Progenitor cell of endocrine pancreas (in vitro differentiated cells): Measurements from ENCODE around the gene VARS1. TPM values are rescaled to one million over a fixed set of nuclear protein-coding genes. Genes with fewer than 3 reads are reported as not detected.

Experiments used
- DNase-seq: peaks from one replicate; pipeline ENCODE4 v3.0.0; 2021; ENCODE audit warnings: low spot score; ENCODE audit not compliant: unreplicated experiment
- H3K27ac Mint-ChIP-seq: 2 replicates; pipeline ENCODE4 v1.8.0; 2021; ENCODE audit warnings: mild to moderate bottlenecking, moderate library complexity, mixed read lengths
- H3K27me3 Mint-ChIP-seq: 2 replicates; pipeline ENCODE4 v1.8.0; 2021; ENCODE audit warnings: mixed read lengths
- H3K36me3 Mint-ChIP-seq: 2 replicates; pipeline ENCODE4 v1.8.0; 2022; ENCODE audit warnings: mixed read lengths; ENCODE audit not compliant: insufficient read depth
- H3K4me1 Mint-ChIP-seq: 2 replicates; pipeline ENCODE4 v1.8.0; 2021; ENCODE audit warnings: low read depth, mixed read lengths
- H3K4me3 Mint-ChIP-seq: 2 replicates; pipeline ENCODE4 v1.8.0; 2021; ENCODE audit warnings: low read depth, mild to moderate bottlenecking, moderate library complexity, mixed read lengths
- H3K9me3 Mint-ChIP-seq: 2 replicates; pipeline ENCODE4 v1.8.0; 2021; ENCODE audit warnings: low read depth, mixed read lengths
- total RNA-seq: library from RNA; stranded (reverse); gene quantifications from 2 replicates; pipeline ENCODE4 v1.2.1, GENCODE V29; 2021
- TF ChIP-seq, protein P1 (sequence below): fragments of 200-600 bp; sonication (generic); IDR thresholded peaks from one replicate; pipeline ENCODE4 v1.5.0; 2021; ENCODE audit warnings: antibody characterized with exemption, mild to moderate bottlenecking; ENCODE audit not compliant: unreplicated experiment

VARS1 gene
- total RNA-seq, 1 donor from 2014 or later, result 85.6 TPM

DNA sequence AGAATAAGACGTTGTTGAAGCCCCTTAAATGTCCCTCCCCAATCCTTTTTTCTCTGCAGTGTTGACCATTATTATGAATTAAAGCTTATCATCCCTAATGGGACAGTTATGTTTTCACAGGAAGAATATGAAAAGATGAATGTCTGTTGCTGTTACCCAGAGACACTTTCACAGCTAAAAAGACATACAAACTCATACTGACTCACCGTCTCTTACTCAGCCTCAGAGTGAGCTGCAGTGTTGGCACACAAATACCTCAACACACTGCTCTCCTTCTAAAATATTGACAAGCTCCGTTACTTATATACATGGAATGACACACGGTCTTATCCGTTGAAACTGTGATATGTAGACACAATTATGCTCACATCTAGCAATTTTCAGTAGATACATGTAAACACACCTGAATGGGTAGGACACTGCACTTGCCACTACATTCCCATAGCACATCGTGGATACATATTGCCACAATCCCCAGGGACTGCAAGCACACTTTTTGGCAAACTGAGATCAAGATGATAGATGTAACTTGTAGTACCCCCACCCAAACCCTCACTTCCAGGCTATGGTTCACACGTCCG, 42.7 kb downstream of the VARS1 start:
- H3K36me3 Mint-ChIP-seq, result peaks cover 2% of the 10 kb centered on the region
- no peak overlapping the region for H3K4me3 Mint-ChIP-seq
- H3K9me3 Mint-ChIP-seq, result no peaks in the 10 kb centered on the region
- peaks cover 4% of the 10 kb centered on the region for H3K4me1 Mint-ChIP-seq
- H3K27ac Mint-ChIP-seq, result no peak overlapping the region
- H3K27me3 Mint-ChIP-seq, result no peaks in the 10 kb centered on the region
- TF ChIP-seq, protein P1, sequence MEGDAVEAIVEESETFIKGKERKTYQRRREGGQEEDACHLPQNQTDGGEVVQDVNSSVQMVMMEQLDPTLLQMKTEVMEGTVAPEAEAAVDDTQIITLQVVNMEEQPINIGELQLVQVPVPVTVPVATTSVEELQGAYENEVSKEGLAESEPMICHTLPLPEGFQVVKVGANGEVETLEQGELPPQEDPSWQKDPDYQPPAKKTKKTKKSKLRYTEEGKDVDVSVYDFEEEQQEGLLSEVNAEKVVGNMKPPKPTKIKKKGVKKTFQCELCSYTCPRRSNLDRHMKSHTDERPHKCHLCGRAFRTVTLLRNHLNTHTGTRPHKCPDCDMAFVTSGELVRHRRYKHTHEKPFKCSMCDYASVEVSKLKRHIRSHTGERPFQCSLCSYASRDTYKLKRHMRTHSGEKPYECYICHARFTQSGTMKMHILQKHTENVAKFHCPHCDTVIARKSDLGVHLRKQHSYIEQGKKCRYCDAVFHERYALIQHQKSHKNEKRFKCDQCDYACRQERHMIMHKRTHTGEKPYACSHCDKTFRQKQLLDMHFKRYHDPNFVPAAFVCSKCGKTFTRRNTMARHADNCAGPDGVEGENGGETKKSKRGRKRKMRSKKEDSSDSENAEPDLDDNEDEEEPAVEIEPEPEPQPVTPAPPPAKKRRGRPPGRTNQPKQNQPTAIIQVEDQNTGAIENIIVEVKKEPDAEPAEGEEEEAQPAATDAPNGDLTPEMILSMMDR, result no peak
- DNase-seq, result no peak

DNA sequence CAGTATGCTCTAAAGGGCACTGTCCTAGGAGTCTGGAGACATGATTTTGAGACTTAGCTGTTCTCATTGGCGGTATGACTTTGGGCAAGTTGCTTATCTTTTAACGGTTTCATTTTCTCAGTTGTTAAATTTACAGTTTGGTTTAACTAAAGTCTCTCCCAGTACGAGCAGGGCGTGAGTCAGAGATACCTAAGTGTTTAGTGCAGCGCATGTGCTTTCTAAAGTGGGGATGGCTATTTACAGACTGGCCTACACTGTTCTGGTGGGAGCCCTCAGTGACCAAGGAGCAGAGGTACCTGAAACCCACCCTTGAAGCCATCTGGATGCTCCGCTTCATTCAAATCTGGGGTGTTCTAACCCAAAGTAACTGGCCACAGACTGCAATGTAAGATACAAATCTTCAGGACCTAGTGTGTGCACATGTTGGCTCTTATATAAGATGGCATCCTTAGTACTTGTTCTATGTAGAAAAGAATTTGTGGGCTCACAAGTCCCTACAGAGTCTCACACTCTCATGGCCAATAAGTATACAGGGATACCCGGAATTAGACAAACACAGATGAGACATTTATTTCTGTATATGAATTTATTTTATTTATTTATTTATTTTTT, 45.0 kb downstream of the VARS1 start:
- Mint-ChIP-seq H3K27ac (peak overlapping the region; percentile 52), H3K27me3 (no peaks in the 10 kb centered on the region), H3K4me3 (no peak overlapping the region), H3K9me3 (no peaks in the 10 kb centered on the region), H3K36me3 (peaks cover 4% of the 10 kb centered on the region), H3K4me1 (peaks cover 4% of the 10 kb centered on the region)
- no peak for DNase-seq
- TF ChIP-seq, protein P1, result no peak

DNA sequence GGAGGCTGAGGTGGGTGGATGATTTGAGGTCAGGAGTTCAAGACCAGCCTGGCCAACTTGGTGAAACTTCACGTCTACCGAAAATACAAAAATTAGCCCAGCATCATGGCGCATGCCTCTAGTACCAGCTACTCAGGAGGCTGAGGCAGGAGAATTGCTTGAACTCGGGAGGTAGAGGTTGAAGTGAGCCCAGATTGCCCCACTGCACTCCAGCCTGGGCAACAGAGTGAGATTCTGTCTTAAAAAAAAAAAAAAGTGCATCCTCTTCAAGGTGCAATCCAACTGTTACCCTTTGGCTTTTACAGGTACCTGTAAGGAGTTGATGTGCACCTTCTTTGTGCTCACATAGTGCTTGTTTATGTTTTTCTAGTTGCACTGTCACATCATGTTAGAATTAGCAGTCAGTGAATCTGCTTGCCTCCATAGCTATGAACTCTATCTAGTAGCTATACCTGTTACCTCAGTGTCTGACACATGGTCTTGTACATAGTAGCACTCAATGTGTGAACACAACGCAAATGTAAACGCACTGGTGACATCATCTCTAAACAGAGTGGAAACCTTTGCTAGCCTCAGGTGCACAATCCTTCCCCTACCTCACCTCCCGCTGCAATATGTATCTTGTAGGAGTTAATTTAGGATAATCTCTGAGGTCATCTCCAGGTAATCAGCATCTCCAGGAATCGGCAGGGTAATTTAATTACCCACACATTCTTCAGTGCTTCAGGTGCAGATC, 46.1 kb downstream of the VARS1 start:
- H3K4me3 Mint-ChIP-seq, result no peak overlapping the region
- H3K36me3 Mint-ChIP-seq, result peaks cover 4% of the 10 kb centered on the region
- H3K27me3 Mint-ChIP-seq, result no peaks in the 10 kb centered on the region
- H3K4me1 Mint-ChIP-seq, result peaks cover 8% of the 10 kb centered on the region
- no peak for DNase-seq
- H3K9me3 Mint-ChIP-seq, result no peaks in the 10 kb centered on the region
- peak overlapping the region; percentile 1 for H3K27ac Mint-ChIP-seq
- TF ChIP-seq, protein P1, result no peak

Other genes with a start within 250 kb of the VARS1 start
- 1.5 TPM in 2 replicates for gene ATP6V1G2, start 249.1 kb downstream of the VARS1 start, total RNA-seq
- gene NFKBIL1, start 248.1 kb downstream of the VARS1 start, total RNA-seq, result 26.4 and 28.7 TPM in 2 replicates
- gene LTA, start 223.5 kb downstream of the VARS1 start, total RNA-seq, result not detected in 2 replicates
- not detected in 2 replicates for gene TNF, start 220.2 kb downstream of the VARS1 start, total RNA-seq
- 0.57 TPM in 1 of 2 replicates, not detected in the other for gene LTB, start 213.3 kb downstream of the VARS1 start, total RNA-seq
- gene LST1, start 209.5 kb downstream of the VARS1 start, total RNA-seq, result not detected in 2 replicates
- not detected in 2 replicates for gene NCR3, start 202.7 kb downstream of the VARS1 start, total RNA-seq
- gene AIF1, start 180.5 kb downstream of the VARS1 start, total RNA-seq, result 1.7 and 3.1 TPM in 2 replicates
- gene PRRC2A, start 175.0 kb downstream of the VARS1 start, total RNA-seq, result 272 and 273 TPM in 2 replicates
- 458 and 471 TPM in 2 replicates for gene BAG6, start 143.1 kb downstream of the VARS1 start, total RNA-seq
- gene APOM, start 139.9 kb downstream of the VARS1 start, total RNA-seq, result 7.1 and 7.5 TPM in 2 replicates
- 23.6 and 24.1 TPM in 2 replicates for gene C6orf47, start 135.0 kb downstream of the VARS1 start, total RNA-seq
- 15.2 and 18.0 TPM in 2 replicates for gene GPANK1, start 130.8 kb downstream of the VARS1 start, total RNA-seq
- 163 and 165 TPM in 2 replicates for gene CSNK2B, start 129.7 kb downstream of the VARS1 start, total RNA-seq
- 24.8 and 30.6 TPM in 2 replicates for gene LY6G5B, start 125.8 kb downstream of the VARS1 start, total RNA-seq
- 4.4 and 6.5 TPM in 2 replicates for gene LY6G5C, start 114.7 kb downstream of the VARS1 start, total RNA-seq
- gene ABHD16A, start 92.4 kb downstream of the VARS1 start, total RNA-seq, result 93.0 and 96.9 TPM in 2 replicates
- gene LY6G6F, start 88.9 kb downstream of the VARS1 start, total RNA-seq, result not detected in 2 replicates
- gene LY6G6D, start 80.4 kb downstream of the VARS1 start, total RNA-seq, result not detected in 2 replicates
- 0.60 and 1.3 TPM in 2 replicates for gene LY6G6C, start 74.0 kb downstream of the VARS1 start, total RNA-seq
- not detected in 2 replicates for gene MPIG6B, start 72.4 kb downstream of the VARS1 start, total RNA-seq
- gene DDAH2, start 66.5 kb downstream of the VARS1 start, total RNA-seq, result 218 and 233 TPM in 2 replicates
- gene CLIC1, start 59.2 kb downstream of the VARS1 start, total RNA-seq, result 275 and 286 TPM in 2 replicates
- gene MSH5, start 55.7 kb downstream of the VARS1 start, total RNA-seq, result 45.0 and 51.3 TPM in 2 replicates
- 8.6 and 11.9 TPM in 2 replicates for gene SAPCD1, start 33.1 kb downstream of the VARS1 start, total RNA-seq
- 9.5 and 11.6 TPM in 2 replicates for gene VWA7, start 18.4 kb downstream of the VARS1 start, total RNA-seq
- gene LSM2, start 11.2 kb upstream of the VARS1 start, total RNA-seq, result 80.4 and 82.9 TPM in 2 replicates
- 2.4 and 2.5 TPM in 2 replicates for gene HSPA1L, start 19.5 kb upstream of the VARS1 start, total RNA-seq
- gene HSPA1A, start 19.8 kb upstream of the VARS1 start, total RNA-seq, result 52.5 and 56.6 TPM in 2 replicates
- 152 and 165 TPM in 2 replicates for gene HSPA1B, start 32.0 kb upstream of the VARS1 start, total RNA-seq
- 52.4 and 57.4 TPM in 2 replicates for gene NEU1, start 67.1 kb upstream of the VARS1 start, total RNA-seq
- 17.5 and 19.1 TPM in 2 replicates for gene SLC44A4, start 83.2 kb upstream of the VARS1 start, total RNA-seq
- 161 and 175 TPM in 2 replicates for gene EHMT2, start 101.9 kb upstream of the VARS1 start, total RNA-seq
- gene ZBTB12, start 106.3 kb upstream of the VARS1 start, total RNA-seq, result 47.1 and 55.5 TPM in 2 replicates
- 0.47 and 0.65 TPM in 2 replicates for gene C2, start 132.0 kb upstream of the VARS1 start, total RNA-seq
- 3.9 and 4.7 TPM in 2 replicates for gene CFB, start 150.3 kb upstream of the VARS1 start, total RNA-seq
- gene NELFE, start 163.2 kb upstream of the VARS1 start, total RNA-seq, result 67.2 and 71.8 TPM in 2 replicates
- gene SKIC2, start 163.4 kb upstream of the VARS1 start, total RNA-seq, result 97.9 and 103 TPM in 2 replicates
- 26.3 and 29.4 TPM in 2 replicates for gene DXO, start 176.4 kb upstream of the VARS1 start, total RNA-seq
- gene C4A, start 186.3 kb upstream of the VARS1 start, total RNA-seq, result 13.1 and 14.1 TPM in 2 replicates
- gene C4B, start 219.0 kb upstream of the VARS1 start, total RNA-seq, result 6.6 and 8.4 TPM in 2 replicates
- 0.38 and 0.67 TPM in 2 replicates for gene CYP21A2, start 242.7 kb upstream of the VARS1 start, total RNA-seq